ENCODE data around the gene GARNL3.

GRCh38 chr9:127406799-127407491 lies 142.4 kb downstream of the GARNL3 start:
- no peak for TF ChIP-seq CTCF (IDR thresholded peaks at IDR 0.05; ENCODE audit: poor library complexity, severe bottlenecking)
- TF ChIP-seq EZH2 (IDR thresholded peaks at IDR 0.05; ENCODE audit: borderline replicate concordance, insufficient read depth, low read length, poor library complexity, severe bottlenecking): no peak
- TF ChIP-seq EP300 (conservative IDR thresholded peaks at IDR 0.05; ENCODE audit: poor library complexity, severe bottlenecking): no peak
- TF ChIP-seq RAD21 (conservative IDR thresholded peaks at IDR 0.05): no peak
- TF ChIP-seq REST (IDR thresholded peaks at IDR 0.05; ENCODE audit: borderline replicate concordance): no peak
- TF ChIP-seq MXI1 (conservative IDR thresholded peaks at IDR 0.05; ENCODE audit: poor library complexity, severe bottlenecking): no peak

Data from neural cell (in vitro differentiated cells).